Hippocampal formation (tissue), 2 donors: ENCODE measurements around the gene SUSD3.

Source experiments
- DNase-seq, 2 donors: peaks; one replicate each; lab custom pipeline; 2025; lab: John Stamatoyannopoulos, UW

The SUSD3 gene

DNA sequence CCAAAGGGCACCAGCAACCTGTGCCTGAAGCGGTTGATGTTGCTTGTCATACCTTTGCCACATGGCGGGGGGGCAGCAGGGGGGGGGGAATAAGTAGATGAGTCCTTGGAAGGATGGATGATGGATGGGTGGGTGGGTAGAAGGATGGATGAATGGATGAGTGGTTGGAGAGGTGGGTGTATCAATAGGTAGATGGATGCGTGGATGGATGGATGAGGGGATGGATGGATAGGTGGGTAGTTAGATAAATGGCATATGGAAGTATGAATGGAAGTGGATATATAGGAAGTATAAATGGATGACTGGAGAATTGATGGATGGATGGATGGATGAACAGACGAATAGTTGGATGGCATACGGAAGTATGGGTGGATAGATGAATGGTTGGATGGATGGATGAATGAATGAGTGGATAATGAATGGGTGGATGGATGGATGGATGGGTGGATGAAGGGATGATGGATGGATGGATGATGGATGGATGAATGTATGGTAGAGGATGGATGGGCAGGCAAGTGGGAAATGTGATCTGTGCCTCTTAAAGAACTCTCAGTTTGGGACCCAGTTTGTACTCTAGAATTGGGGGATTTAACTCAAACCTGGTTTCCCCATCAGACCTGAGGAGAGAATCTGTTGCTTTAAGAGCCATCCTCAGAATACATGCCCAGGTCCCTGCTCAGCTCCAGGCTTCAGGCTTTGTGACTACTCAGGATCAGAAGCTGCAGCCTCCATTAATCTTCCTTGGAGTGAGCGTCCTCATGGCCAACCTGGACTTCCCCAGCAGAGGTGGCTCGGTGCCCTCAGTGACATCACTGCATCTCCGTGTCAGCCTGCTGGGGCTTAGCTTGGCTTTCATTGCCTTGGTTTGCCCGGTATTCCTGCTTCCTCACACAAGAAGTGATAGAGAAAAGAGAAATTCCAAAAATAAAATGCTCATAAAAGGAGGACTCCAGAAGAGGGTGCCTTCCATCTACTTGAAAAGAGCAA lies 27.6 kb upstream of the SUSD3 start:
- DNase-seq: no peak

DNA sequence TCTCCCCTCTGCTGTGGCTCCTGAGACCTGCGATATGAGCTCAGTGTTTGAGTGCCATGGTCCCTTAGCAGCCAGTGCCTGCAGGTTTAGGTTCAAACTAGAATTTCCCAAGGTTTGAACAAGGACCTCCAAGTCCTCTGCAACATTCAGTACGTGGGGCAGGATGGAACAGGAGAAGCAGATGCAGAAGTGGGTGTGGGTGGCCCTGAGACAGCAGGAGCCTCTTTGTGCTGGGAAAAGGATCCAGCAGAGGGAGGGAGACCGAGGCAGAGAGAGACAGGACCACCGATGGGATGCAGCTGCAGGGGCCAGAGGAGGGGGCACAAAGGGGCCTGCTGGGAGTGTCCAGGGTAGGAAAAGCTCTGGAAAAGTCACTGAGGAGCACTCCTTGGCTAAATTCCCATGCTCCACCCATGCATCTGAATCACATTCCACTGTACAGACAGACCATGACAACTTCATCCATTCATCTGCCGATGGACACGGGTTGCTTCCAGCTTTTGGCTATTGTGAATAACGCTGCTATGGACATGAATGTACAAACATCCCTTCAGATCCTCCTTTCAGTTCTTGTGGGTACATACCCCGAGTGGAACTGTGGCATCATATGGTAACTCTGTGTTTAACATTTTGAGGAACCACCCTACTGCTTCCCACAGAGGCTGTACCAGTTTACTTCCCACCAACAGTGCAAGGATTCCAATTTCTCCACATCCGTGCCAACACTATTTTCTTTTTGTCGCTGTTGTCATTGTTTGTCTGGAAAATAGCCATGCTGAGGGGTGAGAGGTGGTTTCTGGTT lies 26.7 kb upstream of the SUSD3 start:
- peak in 1 of 2 donors; percentile 9 for DNase-seq

DNA sequence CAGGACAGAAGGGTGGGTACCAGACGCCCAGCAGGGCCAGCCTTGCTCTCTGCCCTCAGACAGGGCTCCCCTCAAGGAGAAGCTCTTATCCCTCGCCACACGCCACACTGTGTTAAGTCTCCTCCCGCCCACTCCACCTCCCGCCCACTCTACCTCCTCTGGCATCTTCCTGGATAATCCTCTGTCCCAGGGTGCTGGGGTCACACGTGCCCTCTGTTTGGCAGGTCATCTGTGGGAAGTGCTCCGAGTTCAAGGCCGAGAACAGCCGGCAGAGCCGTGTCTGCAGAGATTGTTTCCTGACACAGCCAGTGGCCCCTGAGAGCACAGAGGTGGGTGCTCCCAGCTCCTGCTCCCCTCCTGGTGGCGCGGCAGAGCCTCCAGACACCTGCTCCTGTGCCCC lies 26.0 kb upstream of the SUSD3 start:
- no peak for DNase-seq

DNA sequence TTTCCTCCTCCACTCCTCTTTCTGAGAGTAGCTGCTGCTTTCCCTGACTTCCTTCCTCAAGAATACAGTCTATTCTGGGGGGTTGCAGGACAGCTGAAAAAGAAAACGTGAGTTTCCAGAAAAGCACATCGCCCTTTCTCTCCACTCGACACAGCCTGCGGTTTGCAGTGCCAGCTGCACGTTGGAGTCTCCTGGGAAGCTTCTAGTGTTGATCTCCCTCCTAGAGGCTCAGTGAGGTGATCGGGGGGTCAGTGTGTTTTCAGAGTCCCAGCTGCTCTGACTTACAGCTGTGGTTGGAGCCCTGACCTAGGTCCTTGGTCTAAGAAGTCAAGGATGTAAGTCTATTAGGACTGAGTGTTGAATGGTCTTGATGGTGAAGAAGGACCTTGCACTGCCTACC lies 25.0 kb upstream of the SUSD3 start:
- no peak for DNase-seq

DNA sequence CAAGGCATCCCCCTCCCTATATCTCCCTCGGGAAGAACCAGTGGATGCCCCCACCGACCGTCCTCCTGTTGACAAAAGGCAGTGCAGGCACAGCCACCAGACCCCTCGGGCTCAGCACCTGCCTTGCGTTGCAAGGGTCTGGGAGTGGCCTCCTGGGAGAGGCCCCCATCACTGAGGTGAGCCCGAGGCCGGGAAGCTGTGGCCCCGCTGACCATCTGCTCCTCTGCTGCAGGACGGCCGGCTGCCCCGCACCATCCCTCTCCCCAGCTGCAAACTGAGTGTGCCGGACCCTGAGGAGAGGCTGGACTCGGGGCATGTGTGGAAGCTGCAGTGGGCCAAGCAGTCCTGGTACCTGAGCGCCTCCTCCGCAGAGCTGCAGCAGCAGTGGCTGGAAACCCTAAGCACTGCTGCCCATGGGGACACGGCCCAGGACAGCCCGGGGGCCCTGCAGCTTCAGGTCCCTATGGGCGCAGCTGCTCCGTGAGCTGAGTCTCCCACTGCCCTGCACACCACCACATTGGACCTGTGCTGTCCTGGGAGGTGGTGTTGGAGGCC lies 23.3 kb upstream of the SUSD3 start:
- DNase-seq: no peak

DNA sequence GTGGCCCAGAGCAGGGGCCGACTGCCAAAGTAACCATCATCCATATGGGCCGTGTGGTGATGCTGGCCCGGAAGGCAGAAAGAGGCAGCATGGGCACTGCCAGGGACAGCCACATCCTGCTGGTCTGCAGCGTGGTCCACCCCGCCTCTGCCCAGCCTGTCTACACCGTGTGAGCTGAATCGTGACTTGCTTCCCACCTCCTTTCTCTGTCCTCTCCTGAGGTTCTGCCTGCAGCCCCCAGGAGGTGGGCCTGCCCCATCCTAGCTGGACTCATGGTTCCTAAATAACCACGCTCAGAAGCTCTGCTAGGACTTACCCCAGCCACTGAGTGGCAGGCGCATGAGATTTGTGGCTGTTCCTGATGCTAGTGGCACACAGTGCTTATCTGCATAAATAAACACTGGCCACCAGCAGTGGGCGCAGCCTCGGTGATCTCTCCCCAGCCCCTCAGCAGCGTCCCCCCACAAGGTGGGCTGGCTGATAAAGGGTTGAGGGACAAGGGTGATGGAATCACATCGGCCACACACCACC lies 22.6 kb upstream of the SUSD3 start:
- no peak for DNase-seq

DNA sequence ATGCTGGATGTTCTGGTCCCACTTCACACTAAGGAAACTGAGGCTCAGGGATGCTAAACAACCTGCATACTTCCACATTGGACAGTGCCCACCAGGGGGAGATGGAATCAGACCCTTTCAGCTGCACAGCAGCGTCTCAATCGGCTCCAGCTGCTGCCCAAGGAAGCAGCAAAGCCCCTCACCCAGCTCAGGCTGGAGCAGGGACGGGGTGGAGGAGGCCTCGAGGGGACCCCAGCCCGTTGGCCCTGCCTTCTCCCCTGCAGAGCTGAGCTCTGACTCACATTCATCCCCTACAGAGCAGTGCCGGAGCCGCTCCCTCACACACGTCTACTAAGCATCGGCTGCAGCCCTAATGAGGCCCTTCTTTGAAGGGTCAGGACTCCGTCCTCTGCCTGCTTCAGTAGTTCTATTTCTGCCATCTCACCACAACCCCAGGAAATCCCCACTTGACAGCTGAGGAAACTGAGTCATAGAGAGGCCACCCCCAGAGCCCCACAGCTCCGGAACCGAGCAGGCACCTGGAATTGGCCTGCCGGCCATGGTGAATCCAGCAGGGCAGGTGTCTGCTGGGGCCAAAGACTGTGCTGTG lies 21.5 kb upstream of the SUSD3 start:
- no peak for DNase-seq

DNA sequence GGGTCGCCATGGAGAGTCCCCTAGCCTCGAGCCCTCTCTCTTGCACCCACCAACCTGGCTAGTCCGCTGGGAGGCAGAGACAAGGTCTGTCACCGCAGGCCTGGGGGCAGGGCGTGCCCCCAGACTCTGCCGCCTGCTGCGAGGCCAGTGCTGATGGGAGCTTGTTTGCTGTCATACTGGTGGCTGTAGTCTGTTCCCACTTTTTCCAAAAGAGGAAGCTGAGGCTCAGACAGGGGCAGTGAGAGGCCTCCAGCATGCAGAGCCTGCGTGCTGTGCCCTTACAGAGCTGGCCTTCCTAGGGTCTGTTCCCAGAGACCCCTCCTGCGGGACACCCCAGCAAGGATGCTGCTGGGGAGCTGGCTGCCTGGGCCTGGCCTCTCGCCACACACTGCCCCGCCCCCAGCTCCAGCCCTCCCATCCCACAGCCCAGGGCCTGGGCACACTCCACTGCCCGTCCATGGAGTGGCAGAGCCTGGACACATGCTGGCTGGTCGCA lies 21.0 kb upstream of the SUSD3 start:
- peak in 1 of 2 donors; percentile 31 for DNase-seq

DNA sequence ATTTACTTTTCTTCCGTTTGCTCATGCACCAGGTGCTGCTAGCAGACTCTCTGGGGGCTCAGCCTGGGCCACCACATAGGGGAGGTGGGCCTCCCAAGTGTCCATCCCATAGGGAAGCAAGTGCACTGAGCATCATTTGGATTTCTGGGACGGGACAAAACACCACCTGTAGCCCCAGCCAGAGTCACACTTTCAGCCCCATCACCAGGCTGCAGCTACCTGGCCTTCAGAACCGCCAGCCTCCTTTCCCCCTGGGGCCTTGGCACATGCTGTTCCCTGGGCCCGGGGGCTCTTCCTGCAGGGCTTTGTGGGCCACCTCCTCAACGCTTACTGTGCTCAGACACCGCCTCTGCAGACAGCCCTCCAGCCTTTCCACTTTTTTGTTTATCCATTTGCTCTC lies 19.6 kb upstream of the SUSD3 start:
- no peak for DNase-seq

DNA sequence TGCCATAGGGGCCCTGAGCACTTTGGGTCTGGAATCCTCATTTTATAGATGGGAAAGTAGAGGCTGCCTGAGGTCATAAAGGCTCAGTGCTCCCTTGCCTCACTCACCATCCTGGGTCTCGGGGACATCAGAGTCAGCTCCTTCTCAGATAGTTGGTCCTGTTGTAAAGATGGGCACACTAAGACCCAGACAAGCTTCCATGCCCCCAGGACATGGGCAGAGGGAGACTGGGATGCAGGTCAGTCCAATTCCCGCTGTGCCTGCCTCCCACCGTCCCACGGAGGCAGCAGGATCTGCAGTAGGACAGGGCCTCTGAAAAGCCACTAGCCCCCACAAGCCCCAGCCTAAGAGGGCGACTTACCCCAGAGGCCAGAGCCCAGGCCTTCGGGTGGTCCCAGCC lies 19.0 kb upstream of the SUSD3 start:
- no peak for DNase-seq

DNA sequence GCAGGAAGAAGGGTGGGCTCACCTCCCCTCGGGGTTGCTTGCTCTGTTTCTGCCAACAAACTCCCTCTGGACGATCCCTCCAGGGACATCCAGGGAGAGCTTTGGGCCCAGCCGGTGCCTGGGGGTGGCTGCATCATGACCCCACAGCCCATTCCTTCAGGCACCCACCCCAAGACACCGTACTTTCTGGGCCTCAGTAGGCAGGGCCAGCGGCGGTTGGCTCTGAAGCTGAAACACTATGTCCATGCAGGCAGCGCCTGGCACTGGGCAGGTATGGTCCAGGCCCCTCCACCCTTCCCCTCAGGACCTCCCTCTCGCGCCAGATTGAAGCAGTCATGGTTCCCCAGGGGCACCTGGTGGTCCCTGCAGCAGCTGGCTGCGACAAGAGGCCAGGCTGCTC lies 18.5 kb upstream of the SUSD3 start:
- no peak for DNase-seq

DNA sequence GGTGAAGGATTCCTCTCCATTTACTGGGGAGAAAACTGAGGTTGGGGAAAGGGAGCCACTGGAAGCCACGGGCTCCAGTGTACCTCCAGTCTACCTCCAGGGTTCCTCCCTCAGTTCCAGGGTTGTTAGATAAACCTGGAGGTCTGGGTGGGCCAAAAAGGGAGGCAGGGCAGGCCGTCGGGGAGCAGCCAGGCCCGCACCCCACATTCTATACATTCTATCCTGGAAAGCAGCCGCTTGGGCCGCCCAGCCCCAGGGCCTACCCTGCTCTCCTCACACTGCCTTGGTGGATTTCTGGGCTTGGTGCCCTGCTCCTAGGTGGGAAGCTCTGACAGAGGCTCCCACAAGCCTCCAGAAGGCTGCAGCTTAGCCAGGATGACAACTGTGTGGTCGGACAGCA lies 18.1 kb upstream of the SUSD3 start:
- DNase-seq: no peak

DNA sequence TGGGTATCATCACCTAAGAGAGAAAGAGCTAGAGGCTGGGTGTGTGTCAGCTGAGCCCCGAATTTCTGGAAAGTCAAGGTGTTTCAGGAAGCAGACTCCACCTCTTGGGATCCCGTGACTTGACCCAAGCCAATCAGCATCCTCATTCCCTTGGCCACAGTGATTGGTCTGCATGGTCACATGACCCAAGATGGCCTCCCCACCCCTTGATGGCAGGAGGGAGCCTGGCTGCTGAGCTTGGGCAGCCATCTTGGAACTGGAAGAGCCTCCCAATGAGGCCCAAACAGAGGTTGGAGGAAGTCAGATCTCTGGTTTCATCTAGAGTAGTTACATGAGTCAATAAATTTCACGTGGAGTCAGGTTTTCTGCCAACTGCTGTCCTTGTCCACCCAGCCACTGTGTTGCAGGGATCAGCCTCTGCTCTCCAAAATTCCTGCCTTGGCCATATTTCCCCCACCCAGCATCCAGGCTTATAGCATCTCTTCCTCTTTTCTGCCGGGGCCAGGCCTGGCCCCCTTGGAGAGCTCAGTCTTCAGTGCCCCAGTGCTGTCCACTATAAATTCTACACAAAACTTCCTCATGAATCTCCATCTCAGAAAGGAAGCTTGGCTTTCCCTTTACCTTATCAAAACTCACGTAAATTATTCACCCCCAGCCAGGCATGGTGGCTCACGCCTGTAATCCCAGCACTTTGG lies 17.2 kb upstream of the SUSD3 start:
- no peak for DNase-seq

DNA sequence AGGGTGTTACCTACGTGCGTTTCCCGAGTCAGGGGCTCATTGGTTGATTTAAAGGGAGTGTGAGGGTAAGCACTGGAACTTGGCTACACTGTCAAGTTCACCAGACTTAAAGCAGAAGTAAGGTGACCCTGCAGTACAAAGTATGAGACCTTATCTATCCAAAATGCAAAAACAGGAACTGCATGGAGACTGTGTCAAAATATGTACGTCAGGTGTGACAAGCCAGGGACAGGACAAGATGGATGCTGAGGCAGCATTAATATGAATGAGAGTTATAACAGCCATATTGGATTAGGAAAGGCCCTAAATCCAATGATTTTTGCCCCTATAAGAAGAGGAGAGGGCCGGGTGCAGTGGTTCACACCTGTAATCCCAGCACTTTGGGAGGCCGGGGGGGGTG lies 15.4 kb upstream of the SUSD3 start:
- no peak for DNase-seq

DNA sequence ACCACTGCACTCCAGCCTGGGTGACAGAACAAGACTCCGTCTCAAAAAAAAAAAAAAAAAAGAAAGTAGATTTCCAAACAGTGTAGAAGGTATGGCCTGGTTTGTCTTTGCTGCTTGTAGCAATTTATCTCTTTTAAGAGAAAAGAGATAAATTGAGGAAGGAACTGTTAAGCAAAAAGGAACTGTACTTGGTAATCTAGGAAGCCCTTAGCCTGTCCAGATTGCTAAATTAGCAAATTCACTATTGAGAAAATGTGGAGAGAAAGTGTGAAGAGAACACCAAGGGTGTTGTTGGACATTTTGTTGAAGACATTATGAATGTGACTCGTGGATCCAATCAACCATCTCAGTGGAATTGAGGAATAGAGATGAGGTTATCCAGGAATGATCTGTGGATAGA lies 13.0 kb upstream of the SUSD3 start:
- no peak for DNase-seq

DNA sequence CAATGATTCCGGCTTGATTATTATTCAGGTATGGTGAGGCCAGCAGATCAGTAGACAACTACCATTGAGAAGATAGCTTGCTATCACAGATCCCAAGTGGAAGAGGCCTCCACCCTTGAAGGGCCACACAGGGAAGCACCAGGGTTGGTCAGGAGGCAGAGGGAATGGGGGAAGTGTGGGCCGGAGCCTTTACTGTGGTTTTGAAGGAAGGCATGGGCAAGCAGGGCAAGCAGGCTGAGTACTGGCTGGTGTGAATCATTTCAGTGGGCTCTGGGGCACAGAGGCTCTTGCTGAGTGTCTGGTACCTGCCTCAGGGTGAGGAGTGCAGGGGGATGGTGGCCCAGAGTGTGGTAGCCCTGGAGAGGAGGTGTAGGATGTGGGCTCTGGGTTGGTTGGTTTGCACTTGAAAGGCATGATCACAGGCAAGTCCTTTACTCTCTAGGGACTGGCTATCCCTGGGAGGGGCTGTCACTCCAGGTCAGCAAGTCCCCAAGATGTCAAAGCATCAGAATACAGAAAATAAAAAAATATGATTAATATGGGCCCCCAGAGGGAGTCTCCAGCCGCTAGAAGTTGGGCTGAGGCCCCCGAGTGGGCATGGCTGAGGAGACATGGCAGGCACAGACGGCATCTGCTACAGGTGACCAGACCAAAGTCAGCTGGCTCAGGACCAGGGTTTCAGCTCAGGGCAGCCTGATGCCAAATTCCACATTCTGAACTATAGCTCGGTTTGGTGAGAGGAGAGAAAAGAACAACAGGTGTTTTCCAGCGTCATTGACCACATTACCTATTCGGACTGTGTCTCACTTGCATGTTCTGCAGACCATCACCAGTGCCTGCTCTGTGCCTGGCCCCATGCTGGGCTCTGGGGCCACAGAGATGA lies 9.7 kb upstream of the SUSD3 start:
- DNase-seq: no peak

DNA sequence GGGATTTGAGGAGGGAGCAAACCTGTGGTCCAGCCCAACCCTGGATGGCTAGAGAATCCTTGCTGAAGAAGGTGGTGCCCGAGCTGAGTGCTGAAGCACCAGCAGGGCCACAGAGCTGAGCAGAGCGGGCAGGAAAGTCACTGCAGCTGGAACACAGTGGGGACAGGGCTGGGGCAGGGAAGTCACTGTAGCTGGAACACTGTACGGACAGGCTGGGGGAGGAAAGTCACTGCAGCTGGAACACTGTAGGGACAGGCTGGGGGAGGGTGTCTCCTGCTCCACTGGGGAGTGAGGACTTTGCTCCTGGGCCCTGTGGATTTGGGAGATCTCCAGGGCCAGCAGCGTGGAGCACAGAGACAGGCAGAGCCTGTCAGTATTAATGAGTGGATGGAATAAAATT lies 9.0 kb upstream of the SUSD3 start:
- no peak for DNase-seq

DNA sequence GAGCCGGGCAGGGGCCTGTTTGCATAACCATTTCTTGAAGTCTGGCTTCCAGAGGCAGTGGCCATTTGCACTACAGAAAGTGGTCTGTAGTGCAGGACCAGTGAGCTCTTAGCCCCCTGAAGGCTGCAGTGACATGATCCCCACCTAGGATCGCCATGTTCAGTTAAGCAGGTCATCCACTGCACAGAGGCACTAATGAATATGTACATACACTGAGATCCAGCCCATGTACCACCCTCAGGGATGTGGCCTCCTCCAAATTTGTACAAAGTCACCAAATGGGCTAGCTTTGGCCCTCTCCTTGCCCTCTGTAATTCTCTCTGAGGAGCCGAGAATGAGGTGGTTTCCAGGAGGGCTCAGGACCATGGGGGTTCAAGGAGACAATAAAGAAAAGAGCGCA lies 8.3 kb upstream of the SUSD3 start:
- DNase-seq: no peak

DNA sequence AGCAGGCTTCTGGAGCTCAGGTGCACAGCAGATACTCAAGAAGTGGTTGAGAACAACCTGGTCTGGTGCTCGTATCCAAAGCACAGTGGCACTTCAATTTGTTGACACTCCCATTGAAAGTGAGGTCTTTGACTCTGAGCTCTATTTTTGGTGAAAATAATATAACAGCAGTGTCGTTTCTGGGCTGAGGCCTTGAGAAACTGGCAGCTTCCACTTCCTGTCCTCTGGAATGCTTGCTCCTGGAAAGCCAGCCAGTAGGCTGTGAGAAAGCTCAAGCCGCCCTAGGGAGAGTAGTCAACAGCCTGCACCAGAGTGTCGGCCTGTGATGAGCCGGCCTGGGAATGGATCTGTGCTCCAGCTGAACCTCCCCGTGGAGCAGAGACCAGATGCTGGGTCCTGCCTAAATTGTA lies 6.8 kb upstream of the SUSD3 start:
- DNase-seq: no peak
